Spleen (tissue), 11 donors: Measurements from ENCODE around the gene CFAP99. TPM values are rescaled to one million over a fixed set of nuclear protein-coding genes. Genes with fewer than 3 reads are reported as not detected.

Experiments
- DNase-seq: peaks from one replicate; pipeline ENCODE4 v3.0.0-alpha.2; 2020
- H3K27ac ChIP-seq, 8 donors: fragments of 200-600 bp; sonication (generic) in 7 of 8; 1 replicate in 4 of 8; 2 replicates in 4 of 8; pipeline versions ENCODE4 v1.5.0 to v1.8.0; 2016 to 2021; ENCODE audit warnings: inconsistent platforms in 4 of 8, mild to moderate bottlenecking in 4 of 8, moderate library complexity in 1 of 8
- H3K27me3 ChIP-seq, 7 donors: fragments of 200-600 bp; sonication (generic) in 6 of 7; replicated peaks in 1 of 7; 1 replicate in 4 of 7; 2 replicates in 3 of 7; pipeline versions ENCODE4 v1.5.0 to v1.8.0; 2016 to 2021; ENCODE audit warnings: inconsistent platforms in 3 of 7, mild to moderate bottlenecking in 1 of 7
- H3K36me3 ChIP-seq, 6 donors: fragments of 200-600 bp; sonication (generic) in 5 of 6; 1 replicate in 4 of 6; 2 replicates in 2 of 6; pipeline versions ENCODE4 v1.5.0 to v1.8.0; 2016 to 2021; ENCODE audit warnings: inconsistent platforms in 2 of 6
- H3K4me1 ChIP-seq, 6 donors: fragments of 200-600 bp; sonication (generic) in 5 of 6; 1 replicate in 3 of 6; 2 replicates in 3 of 6; pipeline versions ENCODE4 v1.5.0 to v1.8.0; 2016 to 2021; ENCODE audit warnings: inconsistent platforms in 3 of 6
- H3K4me3 ChIP-seq, 8 donors: fragments of 200-600 bp; sonication (generic) in 7 of 8; 1 replicate in 4 of 8; 2 replicates in 4 of 8; pipeline versions ENCODE4 v1.5.0 to v1.8.0; 2016 to 2021; ENCODE audit warnings: inconsistent platforms in 4 of 8, mild to moderate bottlenecking in 4 of 8, moderate library complexity in 2 of 8
- H3K9me3 ChIP-seq, 8 donors: fragments of 200-600 bp; sonication (generic) in 7 of 8; 1 replicate in 4 of 8; 2 replicates in 4 of 8; pipeline versions ENCODE4 v1.5.0 to v1.8.0; 2016 to 2021; ENCODE audit warnings: inconsistent platforms in 4 of 8
- CTCF ChIP-seq, 11 experiments: fragments of 200-600 bp in 7 of 11; fragments of 450-650 bp in 4 of 11; sonication (generic) in 4 of 11; IDR thresholded peaks in 8 of 11; conservative IDR thresholded peaks in 3 of 11; 1 replicate in 7 of 11; 2 replicates in 4 of 11; pipeline versions ENCODE4 v1.4.0 to v1.8.0; 2016 to 2021; ENCODE audit warnings: antibody characterized with exemption in 11 of 11, inconsistent platforms in 4 of 11, mild to moderate bottlenecking in 1 of 11
- POLR2A ChIP-seq, 3 donors: fragments of 450-650 bp; IDR thresholded peaks; one replicate each; pipeline ENCODE4 v1.5.1; 2017; ENCODE audit warnings: antibody characterized with exemption in 3 of 3, mild to moderate bottlenecking in 1 of 3
- POLR2AphosphoS5 ChIP-seq, 3 donors: sonication (generic); formaldehyde crosslinking; IDR thresholded peaks; one replicate each; pipeline ENCODE4 v1.5.1; 2017; ENCODE audit warnings: antibody characterized with exemption in 3 of 3
- WGBS, 5 donors: extraction: QIAGEN DNeasy Blood & Tissue Kit in 3 of 5; methylation state at CpG; one replicate each; pipeline versions ENCODE4 v1.1.5 to v1.1.7; 2013 to 2018; 5-methylcytosine and 5-hydroxymethylcytosine counted together
- intact Hi-C: fragments of 100-400 bp; cut with DNase I; formaldehyde crosslinking; loops from one replicate; pipeline ENCODE4 v1.15.0; 2023; ENCODE audit warnings: low total_unique reads
- polyA plus RNA-seq, 3 donors: library from polyadenylated mRNA; stranded (reverse); fragments of 200-250 nt; gene quantifications; one replicate each; pipeline ENCODE4 v1.2.1, GENCODE V29; 2013
- total RNA-seq, 7 donors: library from RNA; depleted of rRNA in 3 of 7; stranded (reverse); fragments of >200 nt in 3 of 7; fragmentation: NEBNext Ultra II Directional in 4 of 7; extraction: Animal tissue kit (Norgen Biotek cat#: 25700) in 4 of 7; gene quantifications; one replicate each; pipeline versions ENCODE4 v1.1.0 to v1.2.1, GENCODE V29; 2016 to 2021
- donor health status: healthy with polysubstance abuse.
- donor health status: DM: no; HTN: no; CAD: no; lungs with moderate emphysema.
- donor health status: DM: no; HTN: no; CAD: no.
- donor health status: Bipolar disorder and iron deficiency.
- donor health status: healthy.
- donor health status: DM: no; HTN: no; CAD: no.
- donor health status: DM: yes; HTN: yes; CAD: no.

Gene CFAP99
- total and polyA plus RNA-seq, 10 donors, result 0.13 to 0.22 TPM; not detected in 8

GRCh38 chr4:2416564-2417225 lies 2.1 kb upstream of the CFAP99 start:
- Histone ChIP-seq H3K27ac (peak overlapping the region in 7 of 8 donors; percentile 35 to 87 (median 63)), H3K27me3 (peaks cover 0 to 66% (median 29%) of the 10 kb centered on the region in 7 donors), H3K4me3 (peak overlapping the region; percentile 27 to 94 (median 72)), H3K4me1 (peaks cover 43 to 79% (median 71%) of the 10 kb centered on the region in 6 donors), H3K9me3 (no peaks in the 10 kb centered on the region), H3K36me3 (no peaks in the 10 kb centered on the region)
- DNase-seq, result peak; percentile 85
- WGBS, 5 donors, result 2 to 5% (median 3%) methylated on average over 22 to 55 of the region's 55 CpGs
- no peak for TF ChIP-seq POLR2A (IDR thresholded peaks at IDR 0.05)
- peak in 2 of 3 donors; percentile 37 to 59 for TF ChIP-seq POLR2AphosphoS5 (IDR thresholded peaks at IDR 0.05)
- intact Hi-C loops, result loop anchor here (10.0 kb wide), 1 partner anchor 152 kb away; the partner anchor contains the start of gene MXD4

GRCh38 chr4:2417226-2417764 lies 1.5 kb upstream of the CFAP99 start:
- intact Hi-C loops, result loop anchor here (10.0 kb wide), 1 partner anchor 152 kb away; the partner anchor contains the start of gene MXD4
- TF ChIP-seq POLR2A (IDR thresholded peaks at IDR 0.05) (no peak), CTCF (IDR thresholded peaks at IDR 0.05 in 8 of 11, conservative IDR thresholded peaks at IDR 0.05 in 3 of 11) (no peak), POLR2AphosphoS5 (IDR thresholded peaks at IDR 0.05) (no peak)
- Histone ChIP-seq H3K9me3 (no peaks in the 10 kb centered on the region), H3K27ac (peak overlapping the region in 6 of 8 donors; percentile 35 to 87 (median 65)), H3K27me3 (peaks cover 0 to 72% (median 29%) of the 10 kb centered on the region in 7 donors), H3K4me1 (peaks cover 37 to 73% (median 65%) of the 10 kb centered on the region in 6 donors), H3K36me3 (no peaks in the 10 kb centered on the region), H3K4me3 (peak overlapping the region; percentile 27 to 94 (median 72))
- no peak for DNase-seq
- 0 to 2% (median 1%) methylated on average over 6 to 61 of the region's 61 CpGs for WGBS, 5 donors

GRCh38 chr4:2417765-2418649 lies 748 bp upstream of the CFAP99 start, which contains the start of gene ZFYVE28:
Gene ZFYVE28 (minus strand): TSS chr4:2418645. CDS start chr4:2418323, 322 bp downstream.
- peaks cover 32 to 66% (median 58%) of the 10 kb centered on the region in 6 donors for H3K4me1 ChIP-seq
- no peaks in the 10 kb centered on the region for H3K9me3 ChIP-seq
- H3K27ac ChIP-seq, result peak within 1 kb of the TSS in 6 of 8 donors; percentile 13 to 87 (median 59)
- intact Hi-C loops, result loop anchor here (10.0 kb wide), 1 partner anchor 153 kb away; the partner anchor contains the start of gene MXD4
- no peaks in the 10 kb centered on the region for H3K36me3 ChIP-seq
- peaks cover 0 to 79% (median 29%) of the 10 kb centered on the region in 7 donors for H3K27me3 ChIP-seq
- DNase-seq, result peak; percentile 86
- peak within 1 kb of the TSS; percentile 41 to 94 (median 72) for H3K4me3 ChIP-seq
- TF ChIP-seq POLR2A (IDR thresholded peaks at IDR 0.05), result no peak
- 1 to 2% (median 2%) methylated on average over 38 to 90 of the region's 90 CpGs for WGBS, 5 donors

DNA sequence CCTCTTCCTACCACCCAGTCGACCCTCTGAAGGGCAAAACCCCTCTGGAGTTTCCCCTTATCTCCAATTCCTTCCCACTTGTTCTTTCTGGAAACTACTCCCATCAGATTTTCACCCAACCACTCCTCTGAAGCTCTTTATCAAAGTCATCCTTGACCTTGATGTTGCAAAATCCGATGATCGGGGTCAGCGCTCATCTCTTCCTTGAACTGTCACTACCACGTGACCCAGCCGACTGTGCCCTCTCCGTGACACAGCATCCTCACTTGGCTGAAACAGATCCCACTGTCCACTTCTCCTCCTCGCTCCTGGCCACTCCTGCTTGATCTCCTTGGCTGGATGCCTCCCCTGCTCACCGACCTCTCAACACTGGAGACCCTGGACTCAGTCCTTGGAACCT lies 1.1 kb downstream of the CFAP99 start:
- DNase-seq, result peak; percentile 75
- H3K36me3 ChIP-seq, result no peaks in the 10 kb centered on the region
- peak overlapping the region in 1 of 8 donors; percentile 94 for H3K4me3 ChIP-seq
- H3K9me3 ChIP-seq, result no peaks in the 10 kb centered on the region
- peaks cover 0 to 84% (median 29%) of the 10 kb centered on the region in 7 donors for H3K27me3 ChIP-seq
- intact Hi-C loops, result loop anchor here (10.0 kb wide), 1 partner anchor 155 kb away; the partner anchor contains the start of gene MXD4
- 37 to 62% (median 54%) methylated on average over 9 of the region's 9 CpGs for WGBS, 5 donors
- H3K27ac ChIP-seq, result no peak overlapping the region
- no peak for TF ChIP-seq POLR2AphosphoS5 (IDR thresholded peaks at IDR 0.05)
- TF ChIP-seq CTCF (IDR thresholded peaks at IDR 0.05 in 8 of 11, conservative IDR thresholded peaks at IDR 0.05 in 3 of 11), result no peak
- TF ChIP-seq POLR2A (IDR thresholded peaks at IDR 0.05), result no peak
- peaks cover 22 to 47% (median 39%) of the 10 kb centered on the region in 6 donors for H3K4me1 ChIP-seq
